Glomerular visceral epithelial cell (primary cell): Measurements from ENCODE around the gene PABPC3.

Experiments used
- DNase-seq: peaks from one replicate; pipeline ENCODE4 v3.0.0-alpha.2; 2016; ENCODE audit errors: extremely low spot score

The PABPC3 gene

DNA sequence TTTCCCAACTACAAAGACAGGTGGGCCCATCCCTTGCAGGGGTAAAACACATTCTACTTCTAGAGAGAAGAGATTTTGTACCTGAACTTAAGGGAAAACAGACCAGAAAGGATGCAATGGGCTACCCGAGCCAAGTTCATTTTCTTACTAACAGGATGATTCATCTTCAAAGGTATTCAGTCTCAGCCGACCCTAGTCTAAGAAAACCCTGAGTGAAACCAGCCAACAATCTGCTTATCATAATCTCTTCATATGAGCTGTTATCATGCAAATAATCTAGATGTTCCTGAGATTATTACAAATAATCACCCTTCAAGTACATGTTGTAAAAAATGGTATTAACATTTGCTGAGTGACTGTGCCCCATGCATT lies 15.6 kb downstream of the PABPC3 start:
- peak; percentile 16 for DNase-seq

DNA sequence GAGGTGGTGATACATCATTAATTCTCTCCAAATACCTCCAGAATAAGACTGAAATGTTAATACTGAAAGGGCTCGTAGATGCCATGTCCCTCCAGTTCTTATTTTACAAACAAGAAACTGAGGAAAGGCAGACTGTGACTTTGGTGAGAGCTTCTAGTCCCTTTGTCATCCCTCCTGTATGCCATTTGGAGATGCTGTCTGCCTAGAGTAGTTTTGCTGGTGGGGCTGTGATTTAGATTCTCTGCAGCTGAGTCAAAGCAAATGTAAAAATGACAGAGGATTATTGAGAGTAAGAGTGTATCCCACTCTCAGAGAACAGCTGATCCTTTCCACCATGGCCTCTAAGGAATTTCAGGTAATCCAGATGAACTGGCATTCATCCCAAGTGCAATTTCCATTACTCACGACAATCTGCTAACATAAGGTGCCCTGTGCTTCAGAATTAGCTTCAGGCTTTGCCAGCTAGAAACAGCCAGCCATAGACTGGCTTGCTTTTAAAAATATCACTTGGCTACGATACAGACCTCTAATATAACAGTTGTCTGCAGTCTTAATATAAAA lies 16.8 kb downstream of the PABPC3 start:
- no peak for DNase-seq

DNA sequence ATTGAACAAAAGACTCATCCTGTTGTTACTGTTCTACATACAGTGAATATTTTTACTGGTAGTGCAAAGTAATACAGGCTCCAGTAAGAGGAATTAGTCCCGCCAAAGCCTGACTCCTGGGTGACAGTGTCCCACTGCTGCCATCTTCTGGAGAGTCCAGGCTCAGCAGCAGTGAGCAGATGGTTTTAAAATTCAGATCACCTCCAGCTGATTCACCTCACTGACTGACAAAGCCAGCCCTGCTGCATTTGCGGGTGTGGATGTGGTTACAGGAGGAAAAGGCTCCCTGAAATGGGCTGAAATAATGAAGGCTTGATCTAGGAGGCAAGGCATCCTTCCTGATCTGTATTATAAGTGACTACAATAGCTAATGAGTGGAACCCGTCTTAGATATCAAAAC lies 18.3 kb downstream of the PABPC3 start:
- peak; percentile 83 for DNase-seq

DNA sequence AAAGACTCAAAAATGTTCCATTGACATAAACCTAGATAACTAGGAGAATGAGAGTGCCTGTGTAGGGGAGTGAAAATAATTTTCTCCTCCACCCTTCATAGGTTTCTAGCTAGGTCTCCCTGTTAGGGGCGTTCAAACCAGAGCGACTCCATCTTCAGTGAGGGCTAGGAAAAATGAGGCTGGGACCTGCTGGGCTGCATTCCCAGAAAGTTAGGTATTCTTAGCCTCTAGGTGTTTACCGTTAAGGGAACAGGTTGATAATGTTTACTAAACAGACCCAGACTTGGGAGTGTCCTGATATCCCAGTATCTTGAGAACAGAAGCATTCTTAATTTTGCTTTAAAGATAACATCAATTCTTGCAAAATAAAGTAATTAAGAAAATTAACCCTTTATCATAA lies 20.1 kb downstream of the PABPC3 start:
- no peak for DNase-seq

DNA sequence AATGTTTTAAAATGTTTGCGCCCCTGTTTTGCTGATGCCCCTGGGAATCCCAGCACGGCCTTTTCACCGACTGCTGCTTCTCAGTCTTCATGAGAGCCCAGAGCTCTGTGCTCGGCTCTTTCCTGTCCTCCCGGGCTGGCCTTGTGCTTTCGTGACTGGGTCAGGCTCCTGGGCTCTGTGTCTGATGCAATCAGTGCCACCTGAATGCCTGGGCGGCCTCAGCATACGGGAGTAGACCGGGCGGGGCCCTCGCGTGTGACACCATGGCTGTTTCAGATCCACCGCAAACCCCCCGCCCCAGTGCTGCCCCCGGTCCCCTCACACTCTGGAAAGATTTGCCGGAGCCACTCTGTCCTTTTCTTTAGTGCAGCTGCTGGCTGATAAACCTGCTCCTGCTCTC lies 21.4 kb downstream of the PABPC3 start:
- no peak for DNase-seq

DNA sequence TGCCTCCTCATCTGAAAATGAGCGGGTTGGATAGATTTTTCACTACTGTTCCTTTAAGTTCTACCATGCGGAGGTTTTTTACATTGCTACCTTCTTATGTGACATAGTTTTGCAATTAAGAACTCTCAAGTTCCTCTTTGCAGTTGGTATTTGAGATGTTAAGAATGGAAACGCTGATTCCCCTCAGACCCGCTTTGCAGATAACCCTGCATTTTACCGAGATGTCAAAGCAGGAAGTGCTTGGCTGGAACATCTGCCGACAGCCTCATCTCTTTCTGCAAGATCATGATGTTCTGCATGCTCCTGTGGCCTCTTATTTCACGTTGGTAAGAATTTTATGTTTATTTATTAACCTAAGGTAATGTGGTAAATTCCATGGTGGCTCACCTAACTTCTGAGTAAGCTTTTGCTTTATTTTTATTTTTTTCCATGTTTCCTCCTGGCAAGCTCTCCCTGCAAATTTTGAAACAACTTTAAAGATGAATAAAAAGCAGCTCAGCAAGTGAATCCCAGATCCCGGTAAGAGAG lies 22.5 kb downstream of the PABPC3 start:
- DNase-seq, result no peak

DNA sequence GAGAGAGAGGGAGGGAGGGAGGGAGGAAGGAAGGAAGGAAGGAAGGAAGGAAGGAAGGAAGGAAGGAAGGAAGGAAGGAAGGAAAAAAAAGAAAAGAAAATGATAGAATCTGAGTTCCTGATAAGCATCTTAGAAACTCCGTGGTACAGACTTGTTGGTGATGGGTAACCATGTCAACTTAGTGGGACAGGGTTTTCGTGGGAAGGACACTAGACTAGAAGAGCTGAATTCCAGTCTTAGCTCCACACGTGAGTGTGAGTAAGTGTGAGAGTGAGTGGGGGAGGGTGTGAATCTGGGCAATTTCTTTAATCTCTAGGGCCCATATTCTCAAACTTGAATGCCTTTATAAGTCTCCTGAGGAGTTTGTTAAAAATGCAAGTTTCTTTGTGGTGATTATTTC lies 35.0 kb downstream of the PABPC3 start:
- no peak for DNase-seq

DNA sequence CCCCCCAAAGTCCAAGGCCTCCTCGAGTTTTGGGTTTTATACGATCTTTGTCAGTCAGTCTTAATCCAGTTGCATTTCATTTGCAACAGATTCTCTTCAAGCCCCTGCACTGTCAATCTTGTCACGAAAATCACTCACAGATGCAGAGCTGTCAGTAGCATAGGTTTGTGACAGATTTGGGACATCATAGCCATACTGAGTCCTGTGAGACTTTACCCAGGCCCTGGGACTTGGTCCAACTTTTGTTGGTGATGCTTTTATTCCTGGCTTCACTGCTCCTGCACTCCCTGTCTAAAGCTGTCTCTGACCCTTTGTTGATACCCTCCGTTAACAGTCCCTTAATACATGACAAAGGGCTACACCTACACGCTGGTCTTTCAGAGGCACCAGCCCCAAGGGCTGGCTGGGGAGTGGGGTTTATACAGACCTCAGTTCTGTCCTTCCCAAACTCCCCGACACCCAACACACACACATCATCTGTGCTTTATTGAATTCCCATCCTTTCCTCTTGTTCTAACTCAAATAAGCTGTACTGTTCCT lies 36.0 kb downstream of the PABPC3 start:
- DNase-seq, result no peak

DNA sequence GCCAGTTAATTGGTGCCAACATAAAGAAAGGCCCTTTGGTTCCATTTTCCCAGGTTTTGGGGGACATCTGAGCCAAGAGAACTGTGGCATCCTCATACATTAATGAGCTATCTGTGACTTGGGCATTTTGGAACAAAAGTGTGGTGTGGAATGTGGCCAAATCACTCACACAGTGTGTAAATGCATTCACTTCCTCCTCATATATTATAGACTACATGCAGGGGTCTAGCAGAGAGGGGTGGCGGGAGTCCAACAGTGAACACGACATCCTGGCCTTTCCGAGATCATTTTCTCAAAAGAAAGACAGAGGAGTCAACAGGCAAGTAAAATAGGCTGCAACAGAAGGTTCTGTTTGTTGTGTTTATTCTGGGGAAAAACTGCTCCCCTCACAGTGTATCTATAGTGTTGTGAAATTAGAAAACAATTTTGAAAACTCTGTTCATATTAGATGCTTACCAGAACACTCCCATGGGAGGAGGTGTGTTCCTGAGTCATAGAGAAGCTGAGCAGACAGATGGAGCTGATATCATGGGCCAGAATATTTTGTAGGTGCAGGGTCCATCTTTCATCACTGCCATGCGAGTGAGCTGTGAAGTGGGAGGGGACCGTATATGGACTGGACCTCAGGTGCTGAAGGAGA lies 36.9 kb downstream of the PABPC3 start:
- no peak for DNase-seq

DNA sequence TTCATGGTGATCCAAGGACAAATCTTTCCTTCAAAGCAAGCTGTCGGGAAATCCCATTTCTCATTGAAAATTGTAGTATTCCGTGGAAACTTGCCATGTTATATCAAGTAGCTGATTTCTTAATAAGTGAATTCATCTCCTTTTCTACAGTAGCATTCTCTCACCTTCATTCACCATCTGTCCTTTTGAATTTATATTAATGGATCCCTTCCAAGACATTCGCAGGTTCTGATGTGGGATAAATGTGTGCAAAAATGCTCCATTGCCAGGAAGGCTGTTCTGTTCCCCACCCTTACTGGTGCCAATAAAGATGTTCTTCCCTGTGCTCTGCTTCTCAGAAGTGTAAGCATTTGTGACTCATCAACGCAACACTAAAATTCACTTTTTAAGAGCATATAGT lies 40.0 kb downstream of the PABPC3 start:
- no peak for DNase-seq

DNA sequence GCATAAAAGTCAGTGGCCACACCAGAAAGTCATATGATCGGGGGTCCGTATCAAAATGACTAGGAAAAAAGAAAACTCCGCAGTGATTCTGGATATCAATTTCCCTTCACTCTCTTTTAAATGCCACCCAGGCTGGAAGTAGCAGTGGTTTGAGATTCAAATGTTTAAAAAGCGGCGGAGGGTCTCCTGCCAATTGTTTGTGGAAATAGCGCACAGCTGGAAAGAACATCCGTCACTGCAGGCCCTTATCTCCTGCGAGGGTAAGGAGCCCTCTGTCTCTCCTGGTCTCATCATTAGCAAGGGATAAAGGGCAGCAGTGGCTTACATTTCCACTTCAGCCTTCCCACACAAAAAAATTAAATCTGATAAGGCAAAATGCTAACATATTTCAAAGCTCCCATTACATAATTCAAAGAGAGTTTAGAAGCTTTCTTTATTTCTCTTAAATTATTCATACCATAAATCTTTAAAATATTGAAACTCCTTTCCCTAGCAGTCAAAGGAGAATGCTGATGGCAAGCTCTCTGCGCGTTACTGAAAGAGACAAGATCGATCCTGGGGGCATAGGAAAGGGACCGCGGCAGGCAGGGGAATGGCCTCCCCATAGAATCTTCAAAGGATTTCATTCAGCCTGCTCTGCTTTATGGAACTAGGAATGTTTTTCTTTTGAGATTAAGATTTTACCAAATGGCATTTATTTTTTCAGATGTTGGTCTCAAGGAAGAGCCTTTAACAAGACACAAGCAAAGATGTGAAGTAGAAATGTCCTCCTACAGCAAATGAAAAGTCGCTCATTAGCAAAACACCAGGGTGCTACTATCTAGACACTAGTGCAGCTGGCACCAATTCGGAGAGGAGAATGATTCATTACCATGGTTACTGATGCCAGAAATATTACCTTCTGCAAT lies 41.2 kb downstream of the PABPC3 start:
- DNase-seq, result no peak

DNA sequence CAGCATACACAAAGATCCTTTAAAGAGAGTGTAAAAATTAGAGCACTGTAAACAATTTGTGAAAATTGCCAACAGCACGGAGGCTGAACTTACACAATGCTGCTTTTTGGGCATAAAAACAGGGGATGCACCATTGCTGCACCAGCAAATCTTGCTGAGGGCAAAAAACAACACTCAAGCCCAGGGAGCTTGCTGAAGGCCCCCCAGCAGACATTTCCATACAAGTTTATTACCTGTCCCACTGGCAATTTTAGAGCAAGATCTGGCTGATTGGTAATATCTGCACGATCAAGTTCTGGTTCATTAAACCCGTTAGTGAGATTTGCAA lies 41.8 kb downstream of the PABPC3 start:
- DNase-seq, result no peak

DNA sequence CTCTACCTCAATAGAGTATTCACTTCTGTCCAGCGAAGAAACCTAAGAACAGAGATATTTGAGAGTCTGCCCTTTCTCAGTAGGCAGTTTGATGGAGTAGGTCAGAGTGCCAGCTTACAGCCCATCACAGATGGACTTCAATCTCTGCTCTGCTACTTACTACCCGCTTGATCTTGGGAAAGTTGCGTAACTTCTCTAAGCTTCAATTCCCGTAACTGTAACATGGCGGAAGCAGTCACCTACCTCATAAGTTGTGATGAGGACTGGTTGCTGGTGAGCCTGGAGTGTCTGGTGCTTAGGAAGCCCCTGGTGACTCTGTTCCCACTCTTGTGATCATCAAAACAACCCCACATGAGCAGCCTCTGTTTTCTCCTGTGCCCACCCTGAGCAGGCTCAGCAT lies 45.1 kb downstream of the PABPC3 start:
- no peak for DNase-seq

DNA sequence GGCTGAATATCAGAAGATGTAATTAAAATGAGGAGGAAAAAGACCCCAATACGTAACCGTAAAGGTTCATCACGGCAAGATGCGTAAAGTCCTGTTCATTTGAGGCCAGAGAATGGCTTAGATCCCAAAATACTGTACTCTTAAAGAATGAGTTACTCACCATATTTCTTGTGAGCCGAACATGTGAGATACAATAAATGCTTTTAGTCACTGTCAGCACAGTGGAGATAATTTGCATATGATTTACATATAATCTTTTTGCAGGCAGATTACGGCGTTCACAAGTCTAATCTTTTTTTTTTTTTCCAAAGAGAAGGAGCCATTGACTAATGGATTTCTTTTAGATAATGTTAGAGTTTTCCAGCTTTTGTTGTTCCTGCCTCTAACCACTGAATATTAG lies 47.8 kb downstream of the PABPC3 start:
- no peak for DNase-seq

DNA sequence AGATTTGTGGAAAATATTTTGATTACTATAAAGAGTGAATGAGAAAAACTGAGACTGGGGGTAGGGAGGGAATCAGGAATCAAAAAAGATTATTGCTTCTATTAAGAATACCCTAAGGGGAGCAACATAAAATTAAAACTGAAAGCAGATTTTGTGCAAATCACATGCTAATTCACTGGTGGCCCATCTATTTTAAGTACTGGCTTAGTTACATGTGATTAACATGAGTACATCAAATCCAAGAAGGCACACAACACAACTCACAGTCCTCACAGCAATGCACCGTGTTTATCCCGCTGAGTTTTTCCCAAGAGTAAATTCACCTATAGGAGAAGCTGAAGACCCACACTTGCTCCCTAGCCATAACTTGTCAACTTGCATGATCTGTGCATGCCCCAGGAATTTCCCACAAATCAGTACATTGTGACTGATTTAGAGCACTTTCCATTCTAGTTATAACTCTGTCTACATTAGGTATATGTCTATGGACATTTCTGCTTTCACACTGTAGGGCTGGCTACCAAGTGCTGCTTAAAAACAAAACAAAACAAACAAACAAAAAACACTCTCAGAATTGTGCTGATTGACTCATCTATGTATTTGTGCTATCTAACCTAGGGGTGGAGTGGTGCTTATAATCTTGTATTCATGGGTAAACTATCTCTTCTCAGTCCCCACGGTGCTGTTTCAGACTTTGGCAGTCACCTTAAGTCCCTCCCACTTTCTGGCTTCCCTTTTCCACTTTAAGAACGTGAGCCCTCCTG lies 51.9 kb downstream of the PABPC3 start:
- no peak for DNase-seq

DNA sequence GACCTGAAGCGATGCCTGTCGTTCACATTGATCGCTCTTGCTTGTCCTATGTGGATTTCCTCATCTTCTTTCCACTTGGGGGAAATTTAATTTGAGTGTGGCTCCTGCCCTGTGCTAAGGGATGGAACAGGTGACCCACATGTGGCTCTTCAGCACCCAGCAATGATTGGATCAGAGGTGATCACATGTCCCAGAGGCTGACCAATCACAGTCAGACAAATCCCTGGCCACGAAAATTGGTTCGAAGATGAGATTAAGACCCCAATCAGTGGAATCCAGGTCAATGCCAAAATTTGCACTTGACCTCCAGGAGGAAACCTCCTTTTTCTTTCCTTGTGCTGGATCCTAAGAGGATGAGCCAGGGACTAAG lies 52.5 kb downstream of the PABPC3 start:
- DNase-seq, result no peak
